ENCODE data around the gene PTPRD. TPM values are rescaled to one million over a fixed set of nuclear protein-coding genes. Genes with fewer than 3 reads are reported as not detected.

The PTPRD gene
- total and polyA plus RNA-seq, 2 donors from 2014 or later, result 6.4 to 78.9 TPM

DNA sequence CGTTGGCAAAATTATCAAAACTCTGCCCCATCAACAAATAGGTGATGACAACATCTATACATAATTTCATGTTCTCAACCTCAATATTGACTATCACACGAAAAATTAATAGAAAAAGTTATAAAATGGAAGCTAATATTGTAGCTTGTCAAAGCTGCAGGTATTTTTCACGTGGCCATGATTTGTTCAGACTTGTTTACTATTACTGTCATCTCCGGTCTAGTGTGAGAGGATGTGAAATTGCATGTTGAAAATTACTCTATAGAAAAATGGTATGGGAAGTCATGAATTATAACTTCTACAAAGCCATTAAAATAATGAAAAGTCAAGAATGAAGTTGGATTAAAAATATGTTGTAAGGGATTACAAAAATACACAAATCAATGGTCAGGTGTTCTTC lies 385.8 kb downstream of the PTPRD start:
- Histone ChIP-seq H3K27me3 (ENCODE audit: control insufficient read depth, insufficient read depth, low read length) (no peaks in the 10 kb centered on the region), H3K27ac (ENCODE audit: low read depth in 2 of 2, low read length in 2 of 2) (no peak overlapping the region), H3K9ac (ENCODE audit: low read length in 3 of 3) (no peak overlapping the region), H3K4me3 (ENCODE audit: low read length in 3 of 3) (no peak overlapping the region), H3K36me3 (ENCODE audit: control insufficient read depth in 2 of 3, insufficient read depth in 3 of 3, low read length in 3 of 3) (no peaks in the 10 kb centered on the region), H3K9me3 (ENCODE audit: control insufficient read depth in 2 of 3, insufficient read depth in 1 of 3, low read length in 3 of 3) (no peaks in the 10 kb centered on the region), H3K4me1 (ENCODE audit: control insufficient read depth in 2 of 3, insufficient read depth in 2 of 3, low read depth in 1 of 3, low read length in 3 of 3) (no peaks in the 10 kb centered on the region)
- DNase-seq (no peak), FAIRE-seq (no peak)
- TF ChIP-seq, protein P1, sequence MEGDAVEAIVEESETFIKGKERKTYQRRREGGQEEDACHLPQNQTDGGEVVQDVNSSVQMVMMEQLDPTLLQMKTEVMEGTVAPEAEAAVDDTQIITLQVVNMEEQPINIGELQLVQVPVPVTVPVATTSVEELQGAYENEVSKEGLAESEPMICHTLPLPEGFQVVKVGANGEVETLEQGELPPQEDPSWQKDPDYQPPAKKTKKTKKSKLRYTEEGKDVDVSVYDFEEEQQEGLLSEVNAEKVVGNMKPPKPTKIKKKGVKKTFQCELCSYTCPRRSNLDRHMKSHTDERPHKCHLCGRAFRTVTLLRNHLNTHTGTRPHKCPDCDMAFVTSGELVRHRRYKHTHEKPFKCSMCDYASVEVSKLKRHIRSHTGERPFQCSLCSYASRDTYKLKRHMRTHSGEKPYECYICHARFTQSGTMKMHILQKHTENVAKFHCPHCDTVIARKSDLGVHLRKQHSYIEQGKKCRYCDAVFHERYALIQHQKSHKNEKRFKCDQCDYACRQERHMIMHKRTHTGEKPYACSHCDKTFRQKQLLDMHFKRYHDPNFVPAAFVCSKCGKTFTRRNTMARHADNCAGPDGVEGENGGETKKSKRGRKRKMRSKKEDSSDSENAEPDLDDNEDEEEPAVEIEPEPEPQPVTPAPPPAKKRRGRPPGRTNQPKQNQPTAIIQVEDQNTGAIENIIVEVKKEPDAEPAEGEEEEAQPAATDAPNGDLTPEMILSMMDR (IDR thresholded peaks at IDR 0.05; ENCODE audit: borderline replicate concordance, extremely low read depth, insufficient read depth), result no peak
- intact Hi-C loops (cut with DNase I), result no loop called here

DNA sequence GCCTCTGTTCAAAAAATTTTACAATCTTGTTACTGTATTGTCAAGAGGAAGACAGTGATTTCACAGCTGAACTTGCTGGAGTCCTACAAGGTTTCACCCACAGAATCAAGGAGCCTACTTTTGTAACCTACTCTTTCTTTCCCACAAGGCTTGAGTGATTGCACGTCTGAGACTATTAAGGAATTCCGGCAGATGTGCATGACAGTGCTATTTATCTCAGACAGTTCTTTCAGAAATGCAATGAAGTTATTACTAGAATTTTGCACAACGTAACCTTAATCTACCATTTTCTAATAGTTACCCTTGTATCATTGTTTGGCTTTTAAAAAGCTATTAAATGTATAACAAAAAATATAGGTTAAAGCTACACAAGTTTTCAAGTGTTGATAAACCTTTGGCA lies 400.1 kb downstream of the PTPRD start:
- no peak overlapping the region for H3K9ac ChIP-seq (ENCODE audit: low read length in 3 of 3)
- no peak overlapping the region for H3K27ac ChIP-seq (ENCODE audit: low read depth in 2 of 2, low read length in 2 of 2)
- DNase-seq, result no peak
- TF ChIP-seq, protein P1 (IDR thresholded peaks at IDR 0.05; ENCODE audit: borderline replicate concordance, extremely low read depth, insufficient read depth), result no peak
- H3K27me3 ChIP-seq (ENCODE audit: control insufficient read depth, insufficient read depth, low read length), result no peaks in the 10 kb centered on the region
- FAIRE-seq, result no peak
- no peaks in the 10 kb centered on the region for H3K9me3 ChIP-seq (ENCODE audit: control insufficient read depth in 2 of 3, insufficient read depth in 1 of 3, low read length in 3 of 3)
- no peaks in the 10 kb centered on the region for H3K36me3 ChIP-seq (ENCODE audit: control insufficient read depth in 2 of 3, insufficient read depth in 3 of 3, low read length in 3 of 3)
- no peaks in the 10 kb centered on the region for H3K4me1 ChIP-seq (ENCODE audit: control insufficient read depth in 2 of 3, insufficient read depth in 2 of 3, low read depth in 1 of 3, low read length in 3 of 3)
- intact Hi-C loops (cut with DNase I), result no loop called here
- no peak overlapping the region for H3K4me3 ChIP-seq (ENCODE audit: low read length in 3 of 3)

DNA sequence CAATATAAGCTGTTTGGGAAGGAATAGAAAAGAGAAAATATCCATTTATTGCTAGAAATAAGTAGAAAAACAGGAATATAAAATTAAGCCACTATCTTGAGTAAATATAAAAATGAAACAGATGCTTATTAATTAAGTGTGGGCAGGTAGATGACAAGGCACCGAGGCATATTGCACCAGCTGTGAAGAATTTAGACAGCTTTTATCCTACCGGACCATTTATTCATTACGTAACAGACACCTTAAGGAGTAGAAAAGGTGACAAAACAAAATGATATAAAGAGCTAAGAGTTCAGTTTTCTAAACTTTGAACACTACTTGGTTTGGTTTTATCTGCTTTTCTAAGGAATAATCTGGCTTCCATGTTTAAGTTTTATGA lies 404.1 kb downstream of the PTPRD start:
- H3K4me1 ChIP-seq (ENCODE audit: control insufficient read depth in 2 of 3, insufficient read depth in 2 of 3, low read depth in 1 of 3, low read length in 3 of 3), result no peaks in the 10 kb centered on the region
- intact Hi-C loops (cut with DNase I), result no loop called here
- no peaks in the 10 kb centered on the region for H3K9me3 ChIP-seq (ENCODE audit: control insufficient read depth in 2 of 3, insufficient read depth in 1 of 3, low read length in 3 of 3)
- no peak for FAIRE-seq
- no peak overlapping the region for H3K27ac ChIP-seq (ENCODE audit: low read depth in 2 of 2, low read length in 2 of 2)
- no peaks in the 10 kb centered on the region for H3K27me3 ChIP-seq (ENCODE audit: control insufficient read depth, insufficient read depth, low read length)
- TF ChIP-seq, protein P1 (IDR thresholded peaks at IDR 0.05; ENCODE audit: borderline replicate concordance, extremely low read depth, insufficient read depth), result no peak
- H3K4me3 ChIP-seq (ENCODE audit: low read length in 3 of 3), result peak overlapping the region in 2 of 3 donors; percentile 5 to 46
- DNase-seq, result no peak
- H3K9ac ChIP-seq (ENCODE audit: low read length in 3 of 3), result no peak overlapping the region
- no peaks in the 10 kb centered on the region for H3K36me3 ChIP-seq (ENCODE audit: control insufficient read depth in 2 of 3, insufficient read depth in 3 of 3, low read length in 3 of 3)

DNA sequence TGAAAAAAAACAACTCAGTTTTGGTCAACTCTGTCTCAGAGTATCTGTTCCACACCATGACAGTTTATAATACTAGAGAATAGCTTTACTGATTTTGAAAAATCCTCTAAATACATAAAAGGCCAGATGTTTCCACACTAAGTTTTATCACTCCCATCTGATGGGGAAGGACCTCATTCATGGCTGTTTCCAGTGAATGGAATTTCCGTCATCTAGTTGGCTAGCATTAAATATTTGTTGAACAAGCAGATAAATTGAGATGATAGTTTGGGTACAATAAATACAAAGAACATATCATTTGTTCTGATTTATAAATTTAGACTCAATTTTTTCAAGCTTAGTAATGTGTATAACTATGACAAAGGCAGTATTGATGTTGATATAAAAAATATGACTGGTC lies 408.5 kb downstream of the PTPRD start:
- no peaks in the 10 kb centered on the region for H3K36me3 ChIP-seq (ENCODE audit: control insufficient read depth in 2 of 3, insufficient read depth in 3 of 3, low read length in 3 of 3)
- H3K4me3 ChIP-seq (ENCODE audit: low read length in 3 of 3), result no peak overlapping the region
- no peaks in the 10 kb centered on the region for H3K9me3 ChIP-seq (ENCODE audit: control insufficient read depth in 2 of 3, insufficient read depth in 1 of 3, low read length in 3 of 3)
- FAIRE-seq, result no peak
- TF ChIP-seq, protein P1 (IDR thresholded peaks at IDR 0.05; ENCODE audit: borderline replicate concordance, extremely low read depth, insufficient read depth), result no peak
- DNase-seq, result peak in 1 of 5 donors; percentile 2
- H3K9ac ChIP-seq (ENCODE audit: low read length in 3 of 3), result no peak overlapping the region
- intact Hi-C loops (cut with DNase I), result no loop called here
- no peak overlapping the region for H3K27ac ChIP-seq (ENCODE audit: low read depth in 2 of 2, low read length in 2 of 2)
- no peaks in the 10 kb centered on the region for H3K27me3 ChIP-seq (ENCODE audit: control insufficient read depth, insufficient read depth, low read length)
- no peaks in the 10 kb centered on the region for H3K4me1 ChIP-seq (ENCODE audit: control insufficient read depth in 2 of 3, insufficient read depth in 2 of 3, low read depth in 1 of 3, low read length in 3 of 3)

All from kidney (tissue), 14 donors.